GM12875 (cell line): ENCODE results near the gene F2RL1.
"Not testable (repeated sequence)": the region's sequence is repeated elsewhere in the genome, so short reads cannot be mapped to it uniquely, and the experiment has no call there.

Experiments used
- H3K4me3 ChIP-seq: one replicate; pipeline ENCODE4 v1.5.1; 2011; ENCODE audit warnings: low read depth, low read length, control low read depth
- CTCF ChIP-seq: IDR thresholded peaks from 2 replicates; pipeline ENCODE4 v1.5.1; 2011; ENCODE audit warnings: low read depth, mild to moderate bottlenecking, control low read depth, inconsistent platforms, low read length, moderate library complexity, borderline replicate concordance; ENCODE audit not compliant: insufficient read depth

F2RL1 gene

GRCh38 chr5:76787237-76787636, 31.6 kb upstream of the F2RL1 start:
- no peak overlapping the region for H3K4me3 ChIP-seq
- TF ChIP-seq CTCF: no peak

GRCh38 chr5:76788362-76788761, 30.5 kb upstream of the F2RL1 start:
- no peak for TF ChIP-seq CTCF
- H3K4me3 ChIP-seq: no peak overlapping the region

- H3K4me3 ChIP-seq: not testable (repeated sequence)
Measured at GRCh38 chr5:76789275-76789674, 29.6 kb upstream of the F2RL1 start.

DNA sequence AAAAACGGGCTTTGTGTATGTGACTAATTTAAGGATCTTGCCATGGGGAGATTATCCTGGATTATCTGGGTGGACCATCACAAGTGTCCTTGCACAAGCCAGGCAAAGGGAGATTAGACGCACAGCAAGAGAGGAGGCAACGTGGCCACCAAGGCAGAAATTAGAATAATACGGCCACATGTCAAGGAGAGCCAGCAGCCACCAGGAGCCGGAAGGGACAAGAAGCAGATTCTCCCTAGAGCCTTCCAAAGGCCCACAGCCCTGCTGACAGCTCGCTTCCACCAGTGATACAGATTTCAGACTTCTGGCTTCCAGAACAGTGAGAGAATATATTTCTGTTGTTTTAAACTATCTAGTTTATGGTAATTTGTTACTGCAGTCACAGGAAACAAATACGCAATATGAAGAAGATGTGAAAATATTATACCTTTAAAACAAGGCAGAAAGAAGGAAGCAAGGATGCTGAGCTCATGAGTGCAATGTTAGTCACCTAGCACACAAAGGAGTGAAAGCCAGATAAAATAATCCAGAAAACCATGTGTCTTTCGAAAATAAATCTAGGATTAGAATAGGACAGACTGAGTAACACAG, 28.7 kb upstream of the F2RL1 start:
- no peak for TF ChIP-seq CTCF
- H3K4me3 ChIP-seq: no peak overlapping the region

GRCh38 chr5:76790632-76791290, 28.1 kb upstream of the F2RL1 start:
- no peak overlapping the region for H3K4me3 ChIP-seq
- TF ChIP-seq CTCF: no peak

GRCh38 chr5:76791461-76791860, 27.4 kb upstream of the F2RL1 start:
- no peak for TF ChIP-seq CTCF
- no peak overlapping the region for H3K4me3 ChIP-seq

DNA sequence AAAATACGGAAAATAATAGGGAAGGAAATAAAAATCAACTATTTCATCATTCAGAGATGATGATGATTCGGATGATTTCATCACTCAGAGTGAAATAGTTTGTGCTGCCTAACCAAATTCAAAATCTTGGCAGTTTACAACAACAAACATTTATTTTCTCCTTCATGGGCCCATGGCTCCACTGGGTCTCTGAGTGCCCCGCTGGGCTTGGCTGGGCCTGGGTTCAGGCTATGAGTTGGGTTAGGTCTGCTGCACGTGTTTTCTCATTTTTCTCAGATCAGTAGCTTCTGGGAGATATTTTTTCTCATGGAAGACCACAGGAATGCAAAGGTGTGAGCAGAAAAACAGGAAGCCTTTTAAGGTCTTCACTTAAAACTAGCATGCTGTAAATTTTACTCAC, 24.0 kb upstream of the F2RL1 start:
- H3K4me3 ChIP-seq: no peak overlapping the region
- no peak for TF ChIP-seq CTCF

DNA sequence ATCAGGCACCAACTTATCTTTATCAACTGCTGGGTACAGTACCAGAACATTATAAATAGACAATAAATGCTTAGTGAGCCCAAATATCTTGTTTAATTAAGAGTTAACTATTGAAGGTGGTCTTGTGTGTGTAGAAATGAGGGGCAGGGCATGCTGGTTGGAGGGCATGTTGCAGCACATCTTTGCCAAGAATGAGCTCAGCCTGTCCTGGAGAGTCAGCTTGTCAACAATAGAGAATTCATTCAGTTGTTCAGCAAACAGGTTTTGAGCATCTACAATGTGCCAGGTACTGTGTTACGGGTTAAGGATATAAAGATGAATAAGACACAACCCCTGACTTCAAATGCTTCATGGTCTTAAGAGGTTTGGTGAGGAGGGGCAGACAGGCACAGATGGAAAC, 19.2 kb upstream of the F2RL1 start:
- no peak for TF ChIP-seq CTCF
- no peak overlapping the region for H3K4me3 ChIP-seq
